MM.1S (cell line): ENCODE measurements around the gene USP13.

ENCODE experiments used
- CTCF ChIP-seq: fragments of 300-600 bp; sonication (generic); IDR thresholded peaks from 2 replicates; pipeline ENCODE4 v1.5.1; 2016; ENCODE audit warnings: antibody characterized with exemption, low read length, mixed read lengths
- EZH2 ChIP-seq: fragments of 300-600 bp; sonication (generic); optimal IDR thresholded peaks from 2 replicates; pipeline ENCODE3; 2017; ENCODE audit warnings: low read depth, mild to moderate bottlenecking, antibody characterized with exemption, low read length, mixed read lengths
- EZH2phosphoT487 ChIP-seq: fragments of 300-600 bp; sonication (generic); IDR thresholded peaks from 2 replicates; pipeline ENCODE4 v1.6.1; 2018; ENCODE audit warnings: antibody characterized with exemption, low read length

GRCh38 chr3:179791793-179792192 is 139.0 kb downstream of the USP13 start:
- no peak for TF ChIP-seq EZH2
- TF ChIP-seq CTCF: no peak
- no peak for TF ChIP-seq EZH2phosphoT487
